Stimulated activated CD8-positive, alpha-beta memory T cell treated with anti-CD3 and anti-CD28 coated beads, Interleukin-12 subunit alpha, Interleukin-12 subunit beta, amount 100 ng/mL, for 24 hours (primary cell): Measurements from ENCODE around the gene DAAM2.

ENCODE experiments used
- DNase-seq: peaks from one replicate; pipeline ENCODE4 v3.0.0-alpha.2; 2020; ENCODE audit errors: extremely low read depth

The DAAM2 gene

GRCh38 chr6:39791850-39792539 is at the start of gene DAAM2:
Gene DAAM2 (plus strand): TSS chr6:39792376. CDS start chr6:39856303, 63,927 bp downstream.
- DNase-seq = no peak

DNA sequence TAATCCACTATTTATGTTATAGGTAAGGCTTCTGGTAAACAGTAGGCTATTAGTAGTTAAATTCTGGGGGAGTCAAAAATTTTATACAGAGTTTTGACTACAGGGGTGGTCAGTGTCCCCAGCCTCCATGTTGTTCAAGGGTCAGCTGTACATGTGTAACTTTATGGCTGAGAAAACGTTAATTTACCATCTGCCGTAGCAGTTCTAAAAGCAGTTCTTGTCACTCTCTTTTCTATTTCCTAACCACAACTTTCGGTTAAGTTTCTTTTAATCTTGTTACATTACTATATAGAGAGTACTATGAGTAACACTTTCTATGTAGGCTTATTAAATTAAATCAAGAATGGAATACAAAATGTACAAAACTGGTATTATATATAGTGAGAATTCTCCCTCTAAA is 45.4 kb upstream of the DAAM2 start:
- no peak for DNase-seq

DNA sequence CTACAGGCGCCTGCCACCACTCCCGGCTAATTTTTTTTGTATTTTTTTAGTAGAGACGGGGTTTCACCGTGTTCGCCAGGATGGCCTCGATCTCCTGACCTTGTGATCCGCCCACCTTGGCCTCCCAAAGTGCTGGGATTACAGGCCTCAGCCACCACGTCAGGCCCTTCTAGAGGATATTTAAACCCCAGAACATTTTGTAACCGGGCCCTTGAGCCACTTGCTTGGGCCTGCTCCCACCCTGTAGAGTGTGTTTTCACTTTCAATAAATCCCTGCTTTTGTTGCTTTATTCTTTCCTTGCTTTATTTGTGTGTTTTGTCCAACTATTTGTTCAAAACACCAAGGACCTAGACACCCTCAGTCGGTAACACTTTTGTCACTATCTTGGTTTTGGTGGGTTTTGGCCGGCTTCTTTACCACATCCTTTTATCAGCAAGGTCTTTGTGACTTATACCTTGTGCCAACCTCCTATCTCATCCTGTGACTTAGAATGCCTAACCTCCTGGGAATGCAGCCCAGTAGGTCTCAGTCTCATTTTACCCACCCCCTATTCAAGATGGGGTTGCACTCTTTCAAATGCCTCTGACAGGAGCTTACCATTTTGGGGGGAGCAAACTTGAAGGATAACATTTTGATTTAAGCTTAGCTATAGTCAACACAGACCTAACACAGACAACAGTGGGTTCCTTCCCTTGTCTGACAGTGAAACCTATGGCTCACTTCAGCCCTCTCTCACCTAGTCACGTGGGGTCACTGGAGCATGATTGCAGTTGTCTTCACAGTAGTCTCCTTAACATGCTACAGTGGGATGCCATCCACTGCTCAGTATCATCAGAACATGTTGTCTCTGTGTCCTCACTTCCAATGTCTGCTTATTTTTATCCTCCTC is 39.1 kb upstream of the DAAM2 start:
- DNase-seq = no peak

- DNase-seq = no peak
These were observed 38.5 kb upstream of the DAAM2 start for GRCh38 chr6:39753725-39754045.

GRCh38 chr6:39754514-39755115 is 37.6 kb upstream of the DAAM2 start:
- DNase-seq = no peak

DNA sequence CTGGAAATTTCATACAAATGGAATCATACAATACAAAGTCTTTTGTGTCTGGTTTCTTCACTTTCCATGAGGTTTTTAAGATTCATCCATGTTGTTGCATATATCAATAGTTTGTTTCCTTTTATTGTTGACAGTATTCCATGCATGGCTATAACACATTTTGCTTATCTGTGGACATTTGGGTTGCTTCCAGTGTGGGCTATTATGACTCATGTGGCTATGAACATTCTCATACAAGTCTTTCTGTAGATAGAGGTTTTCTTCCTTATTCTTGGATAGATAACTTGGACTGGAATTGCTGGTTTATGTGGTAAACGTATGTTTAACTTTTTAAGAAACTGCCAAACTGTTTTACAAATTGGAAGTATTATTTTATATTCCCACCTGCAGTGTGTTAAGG is 36.9 kb upstream of the DAAM2 start:
- DNase-seq = no peak

DNA sequence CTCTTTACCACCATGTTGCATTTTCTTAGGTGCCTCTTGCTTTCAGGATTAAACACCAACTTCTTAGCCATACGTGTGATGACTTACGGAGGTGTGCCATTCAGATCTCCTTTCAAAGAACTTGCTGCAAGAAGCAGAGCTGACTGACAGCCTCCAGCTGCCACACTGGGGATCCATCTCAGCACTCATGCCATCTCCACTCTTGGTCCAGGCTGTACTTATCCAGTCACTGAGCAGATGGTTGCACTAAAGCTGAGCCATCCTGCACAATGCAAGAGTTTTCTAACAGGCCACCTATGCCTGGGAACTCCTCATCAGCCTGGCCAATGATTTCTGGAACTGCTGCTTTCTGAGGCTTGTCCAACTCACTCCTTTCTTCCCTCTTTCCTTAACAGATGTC is 35.6 kb upstream of the DAAM2 start:
- DNase-seq = no peak

DNA sequence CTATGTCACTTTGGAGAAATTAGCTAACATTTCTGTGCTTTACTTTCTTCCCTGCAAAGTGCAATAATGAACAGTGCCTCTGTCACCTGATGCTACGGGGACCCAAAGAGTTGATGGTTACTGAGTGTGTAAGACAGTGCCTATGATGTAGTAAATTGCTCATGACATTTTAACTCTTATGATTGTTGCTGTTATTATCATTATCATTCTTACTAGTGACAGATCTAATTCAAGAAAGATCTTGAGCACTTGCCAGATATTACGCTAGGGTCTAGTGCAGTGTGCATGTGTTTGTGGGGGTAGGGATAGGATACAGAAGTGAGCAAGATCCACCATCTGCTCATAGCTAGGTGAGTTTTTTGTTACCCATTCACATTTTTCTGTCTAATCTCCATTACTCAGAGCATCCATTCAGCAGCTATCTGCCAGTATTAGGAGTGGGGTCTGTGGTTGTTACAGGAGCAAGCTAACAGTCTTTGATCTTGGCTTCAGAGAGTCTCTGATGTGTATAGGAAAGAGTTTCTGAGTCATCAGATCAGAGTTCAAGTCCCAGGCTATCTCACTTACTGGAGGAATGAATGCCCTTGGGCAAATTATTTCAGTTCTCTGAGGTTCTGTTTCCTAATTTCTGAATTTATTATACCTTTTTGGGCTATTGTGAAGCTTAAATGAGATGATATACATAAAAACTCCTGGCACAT is 33.1 kb upstream of the DAAM2 start:
- DNase-seq = no peak

- no peak for DNase-seq
These were observed 31.8 kb upstream of the DAAM2 start for GRCh38 chr6:39760226-39760952.

DNA sequence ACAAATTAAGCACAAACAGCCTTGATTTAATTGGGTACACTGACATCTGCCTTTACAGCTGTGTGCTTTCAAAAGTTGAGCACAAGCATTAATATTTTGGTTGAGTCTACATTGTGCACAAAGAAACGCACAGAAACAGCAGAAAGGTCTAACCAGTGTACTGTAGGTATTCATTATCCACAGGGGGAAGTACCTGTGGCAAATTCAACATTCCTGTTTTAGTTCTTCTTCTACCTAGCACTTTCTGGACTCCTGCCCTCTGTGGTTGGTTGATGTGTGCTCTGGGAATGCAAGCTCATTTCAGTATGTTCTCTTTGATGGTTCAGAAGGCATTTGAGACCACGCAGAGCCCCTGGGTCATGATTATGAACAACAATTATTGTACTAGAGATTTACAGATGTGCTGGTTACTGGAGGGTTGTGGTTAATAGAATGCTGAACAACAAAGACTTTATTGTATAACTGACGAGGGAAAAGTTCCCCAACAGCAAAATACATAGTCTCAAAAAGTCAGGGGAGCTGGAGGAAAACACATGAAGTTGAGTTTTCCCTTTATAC is 26.6 kb upstream of the DAAM2 start:
- DNase-seq = no peak

GRCh38 chr6:39769012-39769411 is 23.2 kb upstream of the DAAM2 start:
- DNase-seq = no peak

DNA sequence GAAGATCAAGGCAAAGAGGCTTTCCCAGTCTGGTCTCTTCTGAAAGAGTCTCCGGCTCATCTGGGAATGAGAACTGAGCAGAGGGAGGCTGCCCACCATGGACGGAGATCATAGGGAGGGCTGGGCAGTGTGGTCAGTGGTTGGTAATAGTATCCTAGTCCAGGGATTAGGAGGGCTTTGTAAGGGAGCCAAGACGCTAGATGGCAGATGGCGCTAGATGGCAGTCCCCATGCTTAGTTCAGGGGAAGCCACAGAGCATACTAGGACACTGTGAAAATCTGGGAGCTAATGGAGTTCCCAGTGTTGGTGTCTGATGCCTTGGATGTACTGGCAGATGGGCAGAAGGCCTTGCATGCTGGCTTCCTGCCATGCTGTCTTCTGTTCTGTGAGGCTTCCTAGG is 21.7 kb upstream of the DAAM2 start:
- no peak for DNase-seq

DNA sequence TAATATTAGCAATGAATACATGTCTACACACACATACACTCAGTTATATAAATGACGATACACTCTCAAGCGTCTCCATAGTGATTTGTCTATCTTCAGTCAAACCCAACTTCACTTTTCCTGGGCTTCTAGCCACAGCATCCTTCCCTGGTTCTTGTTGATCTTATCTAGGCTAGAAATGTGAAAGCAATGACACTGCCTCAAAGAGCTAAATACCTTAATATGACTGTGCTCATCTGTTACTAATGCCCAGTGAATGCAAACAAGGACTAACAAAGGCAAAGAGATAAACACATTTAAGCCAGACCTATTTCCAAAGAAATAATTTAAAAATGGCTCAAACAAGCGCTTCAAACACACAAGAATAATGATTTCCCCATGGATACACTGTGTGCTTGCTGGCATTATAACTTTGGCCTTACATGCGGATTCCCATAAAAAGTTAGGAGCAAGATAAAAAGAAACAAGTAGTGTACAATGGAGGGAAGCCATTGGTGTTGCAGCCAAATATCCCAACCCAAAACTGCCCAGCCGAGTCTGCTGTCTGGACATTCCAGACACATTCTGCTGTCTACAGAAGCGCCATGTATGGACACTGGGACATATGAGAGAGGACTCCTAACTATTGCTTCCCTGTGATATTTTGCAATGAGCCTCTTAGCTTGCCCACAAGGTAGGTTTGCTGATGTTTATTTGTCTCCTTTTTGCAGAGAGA is 19.5 kb upstream of the DAAM2 start:
- DNase-seq = no peak

GRCh38 chr6:39773782-39774181 is 18.4 kb upstream of the DAAM2 start:
- DNase-seq = no peak

DNA sequence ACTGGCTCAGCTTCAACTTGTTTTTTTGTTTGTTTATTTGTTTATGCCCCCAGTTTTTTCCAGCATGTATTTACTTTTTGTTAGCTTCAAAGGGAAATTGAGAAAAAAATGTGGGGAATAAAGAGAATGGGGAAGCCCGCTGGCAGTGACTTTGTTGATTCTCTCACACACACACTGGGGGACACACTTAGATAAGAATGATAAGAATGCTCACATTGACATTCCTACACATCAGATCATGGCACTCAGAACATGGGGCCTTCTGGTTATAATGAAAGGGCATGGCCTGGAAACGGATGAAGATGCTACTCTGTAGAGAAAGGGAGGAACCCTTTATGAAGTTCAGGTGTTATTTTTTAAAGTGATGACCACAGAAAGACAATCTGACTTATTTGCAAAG is 15.6 kb upstream of the DAAM2 start:
- DNase-seq = no peak

DNA sequence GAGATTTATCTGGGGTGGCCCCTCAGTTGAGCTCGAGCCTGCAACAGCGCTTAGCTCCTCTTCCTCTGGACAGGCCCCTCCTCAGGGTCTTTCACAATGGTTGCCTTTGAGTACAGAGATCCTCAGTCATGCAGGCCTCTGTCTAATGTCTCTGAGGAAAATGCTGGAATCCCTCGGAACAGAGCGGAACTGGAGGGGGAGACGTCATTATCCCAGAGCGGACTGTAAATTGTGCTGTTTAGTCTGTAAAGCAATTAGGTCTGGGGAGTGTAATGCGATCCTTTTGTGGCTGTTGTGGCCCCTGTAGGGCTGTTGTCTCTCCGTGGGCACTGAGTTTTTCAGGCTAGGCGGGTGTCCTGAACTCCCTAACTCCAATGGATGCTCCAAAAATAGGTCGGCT is 15.0 kb upstream of the DAAM2 start:
- DNase-seq = no peak

DNA sequence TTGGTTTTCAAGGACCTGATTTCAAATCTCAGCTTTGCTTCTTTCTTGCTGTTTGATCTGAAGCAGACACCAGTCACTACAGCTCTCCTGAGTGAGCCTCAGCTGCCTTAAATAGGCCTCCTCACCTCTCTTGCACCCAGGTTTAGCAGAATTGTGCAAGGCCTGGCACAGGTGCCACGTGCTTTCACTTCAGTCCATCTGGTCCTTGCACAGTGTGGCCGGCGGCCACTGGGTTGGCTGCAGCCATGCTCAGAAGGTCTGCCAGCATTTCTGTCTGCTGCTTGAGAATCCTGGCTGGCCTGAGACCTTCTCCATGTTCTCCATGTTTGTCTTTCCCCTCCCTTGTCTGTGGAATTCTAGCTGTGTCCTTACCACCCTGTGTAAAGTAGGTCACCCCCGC is 14.5 kb upstream of the DAAM2 start:
- DNase-seq = no peak

DNA sequence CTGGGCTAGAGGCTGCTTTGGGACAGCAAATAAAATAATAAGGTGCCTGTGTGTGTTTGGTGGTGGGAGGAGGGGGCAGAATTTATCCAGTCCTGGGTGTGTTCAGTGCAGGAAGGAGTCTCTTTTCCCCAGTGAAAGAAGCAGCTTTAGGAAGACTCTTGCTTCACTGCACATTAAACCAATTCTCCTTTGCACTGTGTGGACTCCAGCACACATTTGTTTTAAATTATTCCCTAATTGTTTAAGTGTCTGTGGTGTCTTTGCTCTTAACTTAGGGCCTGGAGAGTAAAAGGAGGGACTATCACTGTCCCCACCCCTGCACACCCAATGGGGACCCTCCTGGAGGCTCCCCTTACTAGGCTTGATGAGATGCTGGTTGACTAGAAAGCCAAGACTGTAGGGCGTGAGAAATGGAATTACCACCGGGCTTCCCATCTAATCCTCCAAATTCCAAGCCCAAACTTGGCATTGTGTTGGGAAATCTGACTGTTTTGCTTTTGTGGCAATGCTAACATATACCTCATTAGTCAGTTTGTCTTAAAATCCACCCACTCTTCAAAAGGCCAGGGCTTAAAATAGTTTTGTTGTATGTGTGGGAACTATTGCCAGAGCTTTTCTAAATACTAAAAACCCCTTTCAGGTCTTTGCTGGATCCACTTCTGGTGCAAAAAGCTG is 13.5 kb upstream of the DAAM2 start:
- no peak for DNase-seq

- DNase-seq = no peak
These were observed 6.9 kb upstream of the DAAM2 start for GRCh38 chr6:39785281-39785680.

- no peak for DNase-seq
These were observed 5.5 kb upstream of the DAAM2 start for GRCh38 chr6:39786649-39787048.
